Head of caudate nucleus (tissue), 42 donors: ENCODE data around the gene GRID1.
A peak's percentile ranks its signal among the peaks of the same experiment; 100 is the strongest.

Source experiments
- DNase-seq, 42 donors: peaks; one replicate each; pipeline versions ENCODE4 v3.0.0 to v3.0.0-alpha.2; 2020 to 2021; ENCODE audit warnings: mixed read lengths in 7 of 42
- intact Hi-C: fragments of 100-400 bp; cut with DNase I; formaldehyde crosslinking; loops from one replicate; pipeline ENCODE4 v1.15.0; 2022

Gene GRID1

GRCh38 chr10:86312701-86313270 lies 53.8 kb downstream of the GRID1 start:
- peak in 6 of 42 donors; percentile 13 to 59 (median 40) for DNase-seq
- intact Hi-C loops = no loop called here

GRCh38 chr10:86311906-86312305 lies 54.7 kb downstream of the GRID1 start:
- intact Hi-C loops = no loop called here
- DNase-seq = peak in 1 of 42 donors; percentile 13

- intact Hi-C loops = no loop called here
- peak in 2 of 42 donors; percentile 2 to 18 for DNase-seq
Measured at GRCh38 chr10:86311190-86311589, 55.4 kb downstream of the GRID1 start.

- intact Hi-C loops = no loop called here
- no peak for DNase-seq
Measured at GRCh38 chr10:86310702-86311101, 55.9 kb downstream of the GRID1 start.

- intact Hi-C loops = no loop called here
- DNase-seq = peak in 1 of 42 donors; percentile 18
Measured at GRCh38 chr10:86310291-86310690, 56.3 kb downstream of the GRID1 start.

GRCh38 chr10:86308056-86308455 lies 58.5 kb downstream of the GRID1 start:
- DNase-seq = peak in 4 of 42 donors; percentile 2 to 29 (median 10)
- intact Hi-C loops = no loop called here

- intact Hi-C loops = no loop called here
- DNase-seq = peak in 4 of 42 donors; percentile 12 to 36 (median 24)
Measured at GRCh38 chr10:86306628-86307278, 59.8 kb downstream of the GRID1 start.

- DNase-seq = peak in 2 of 42 donors; percentile 5 to 6
- intact Hi-C loops = no loop called here
Measured at GRCh38 chr10:86305521-86305920, 61.1 kb downstream of the GRID1 start.

- intact Hi-C loops = no loop called here
- peak in 1 of 42 donors; percentile 1 for DNase-seq
Measured at GRCh38 chr10:86304436-86304835, 62.2 kb downstream of the GRID1 start.

- intact Hi-C loops = no loop called here
- DNase-seq = peak in 2 of 42 donors; percentile 3 to 23
Measured at GRCh38 chr10:86303626-86304025, 63.0 kb downstream of the GRID1 start.

- intact Hi-C loops = no loop called here
- peak in 5 of 42 donors; percentile 1 to 42 (median 8) for DNase-seq
Measured at GRCh38 chr10:86301971-86302370, 64.6 kb downstream of the GRID1 start.

- DNase-seq = peak in 6 of 42 donors; percentile 0 to 37 (median 10)
- intact Hi-C loops = no loop called here
Measured at GRCh38 chr10:86300931-86301830, 65.4 kb downstream of the GRID1 start.

- intact Hi-C loops = no loop called here
- DNase-seq = peak in 5 of 42 donors; percentile 0 to 34 (median 12)
Measured at GRCh38 chr10:86300399-86300925, 66.1 kb downstream of the GRID1 start.

- peak in 7 of 42 donors; percentile 2 to 40 (median 15) for DNase-seq
- intact Hi-C loops = no loop called here
Measured at GRCh38 chr10:86299562-86299961, 67.0 kb downstream of the GRID1 start.

- intact Hi-C loops = no loop called here
- peak in 8 of 42 donors; percentile 3 to 43 (median 18) for DNase-seq
Measured at GRCh38 chr10:86298501-86299001, 68.0 kb downstream of the GRID1 start.

GRCh38 chr10:86295791-86296190 lies 70.8 kb downstream of the GRID1 start:
- DNase-seq = peak in 4 of 42 donors; percentile 2 to 26 (median 18)

GRCh38 chr10:86295351-86295750 lies 71.2 kb downstream of the GRID1 start:
- intact Hi-C loops = no loop called here
- DNase-seq = peak in 4 of 42 donors; percentile 1 to 29 (median 12)

More at GRCh38 chr10:86295791-86296190, 70.8 kb downstream of the GRID1 start:
- intact Hi-C loops = no loop called here

- intact Hi-C loops = no loop called here
- DNase-seq = peak in 4 of 42 donors; percentile 5 to 38 (median 25)
Measured at GRCh38 chr10:86294346-86295265, 72.0 kb downstream of the GRID1 start.
